Testis (tissue), 3 donors: Measurements from ENCODE around the gene LARP1. TPM values are rescaled to one million over a fixed set of nuclear protein-coding genes. Genes with fewer than 3 reads are reported as not detected.
"Not testable (repeated sequence)": the region's sequence is repeated elsewhere in the genome, so short reads cannot be mapped to it uniquely, and the experiment has no call there.

Source experiments
- DNase-seq: peaks from one replicate; pipeline ENCODE4 v3.0.0-alpha.2; 2019
- H3K27ac ChIP-seq, 2 donors: fragments of 200-600 bp; sonication (generic); one replicate each; pipeline ENCODE4 v1.5.1; 2019
- H3K27me3 ChIP-seq: fragments of 200-600 bp; sonication (generic); one replicate; pipeline ENCODE4 v1.5.1; 2019
- H3K36me3 ChIP-seq: fragments of 200-600 bp; sonication (generic); one replicate; pipeline ENCODE4 v1.5.1; 2017; ENCODE audit warnings: low read depth; ENCODE audit errors: missing control alignments
- H3K4me1 ChIP-seq: fragments of 200-600 bp; sonication (generic); one replicate; pipeline ENCODE4 v1.5.1; 2019
- H3K4me3 ChIP-seq, 2 donors: fragments of 200-600 bp; sonication (generic); one replicate each; pipeline ENCODE4 v1.5.1; 2017 to 2019
- H3K9me3 ChIP-seq: fragments of 200-600 bp; sonication (generic); one replicate; pipeline ENCODE4 v1.5.1; 2017
- CTCF ChIP-seq, 3 experiments: fragments of 450-650 bp in 2 of 3; fragments of 200-600 bp in 1 of 3; sonication (generic) in 1 of 3; IDR thresholded peaks; one replicate each; pipeline ENCODE4 v1.5.1; 2016 to 2019; ENCODE audit warnings: antibody characterized with exemption in 3 of 3, mild to moderate bottlenecking in 2 of 3, moderate library complexity in 1 of 3
- POLR2A ChIP-seq: fragments of 450-650 bp; IDR thresholded peaks from one replicate; pipeline ENCODE4 v1.6.1; 2017; ENCODE audit warnings: antibody characterized with exemption, mild to moderate bottlenecking, moderate library complexity
- WGBS, 2 donors: methylation state at CpG; one replicate each; pipeline ENCODE4 v1.1.5; 2018; 5-methylcytosine and 5-hydroxymethylcytosine counted together
- intact Hi-C: fragments of 100-400 bp; cut with DNase I; formaldehyde crosslinking; loops from one replicate; pipeline ENCODE4 v1.15.1; 2023; ENCODE audit warnings: low total_unique reads
- polyA plus RNA-seq: library from polyadenylated mRNA; stranded (reverse); fragments of 350-450 nt; fragmentation: Illumina TruSeq; extraction: RNeasy Lipid Tissue Mini Kit (QIAGEN cat#74804); gene quantifications from one replicate; pipeline ENCODE4 v1.2.3, GENCODE V29; 2014; ENCODE audit warnings: low read depth, low replicate concordance; ENCODE audit not compliant: insufficient read depth
- total RNA-seq, 2 donors: library from RNA; depleted of rRNA; stranded (reverse); fragments of >200 nt; gene quantifications; one replicate each; pipeline ENCODE4 v1.2.3, GENCODE V29; 2016

LARP1 gene
- total and polyA plus RNA-seq, 3 donors from 2014 or later = 118 to 174 (median 169) TPM

- Histone ChIP-seq H3K27me3 (no peaks in the 10 kb centered on the region), H3K9me3 (no peaks in the 10 kb centered on the region), H3K36me3 (no peaks in the 10 kb centered on the region), H3K4me1 (peaks cover 38% of the 10 kb centered on the region), H3K4me3 (no peak overlapping the region), H3K27ac (no peak overlapping the region)
- DNase-seq = no peak
- WGBS, 2 donors = 48 to 53% methylated on average over 3 of the region's 3 CpGs
- no peak for TF ChIP-seq POLR2A
- no peak for TF ChIP-seq CTCF (IDR thresholded peaks at IDR 0.05)
- intact Hi-C loops = loop anchor here (5.0 to 10.0 kb wide), 2 partner anchors 74 to 98 kb away; partner anchors contain the start of gene CNOT8
Observed at GRCh38 chr5:154758977-154759376, 3.8 kb downstream of the LARP1 start.

- not testable (repeated sequence) for H3K27ac ChIP-seq, H3K9me3 ChIP-seq, H3K36me3 ChIP-seq, H3K4me3 ChIP-seq, DNase-seq, H3K27me3 ChIP-seq
- H3K4me1 ChIP-seq = peaks cover 34% of the 10 kb centered on the region
- intact Hi-C loops = loop anchor here (5.0 to 10.0 kb wide), 3 partner anchors 55 to 97 kb away; partner anchors contain the start of gene CNOT8
- 90 to 93% methylated on average over 10 to 12 of the region's 12 CpGs for WGBS, 2 donors
Observed at GRCh38 chr5:154759868-154760267, 4.7 kb downstream of the LARP1 start.

- DNase-seq = no peak
- WGBS, 2 donors = 58 to 75% methylated on average over 4 to 5 of the region's 5 CpGs
- Histone ChIP-seq H3K4me1 (peaks cover 40% of the 10 kb centered on the region), H3K4me3 (no peak overlapping the region), H3K27ac (no peak overlapping the region), H3K36me3 (no peaks in the 10 kb centered on the region), H3K27me3 (no peaks in the 10 kb centered on the region), H3K9me3 (no peaks in the 10 kb centered on the region)
- intact Hi-C loops = loop anchor here (10.0 kb wide), 1 partner anchor 54 kb away; no protein-coding TSS in a partner anchor
- TF ChIP-seq POLR2A (no peak), CTCF (IDR thresholded peaks at IDR 0.05) (no peak)
Observed at GRCh38 chr5:154761046-154761736, 6.0 kb downstream of the LARP1 start.

- Histone ChIP-seq H3K27me3 (no peaks in the 10 kb centered on the region), H3K9me3 (no peaks in the 10 kb centered on the region), H3K4me1 (peaks cover 51% of the 10 kb centered on the region), H3K27ac (no peak overlapping the region), H3K4me3 (no peak overlapping the region), H3K36me3 (no peaks in the 10 kb centered on the region)
- intact Hi-C loops = loop anchor here (10.0 kb wide), 1 partner anchor 53 kb away; no protein-coding TSS in a partner anchor
- TF ChIP-seq POLR2A (no peak), CTCF (IDR thresholded peaks at IDR 0.05) (no peak)
- 47 to 70% methylated on average over 1 of the region's 1 CpG for WGBS, 2 donors
- no peak for DNase-seq
Observed at GRCh38 chr5:154762261-154762660, 7.1 kb downstream of the LARP1 start.

GRCh38 chr5:154762700-154763099 is 7.5 kb downstream of the LARP1 start:
- Histone ChIP-seq H3K9me3 (no peaks in the 10 kb centered on the region), H3K27ac (no peak overlapping the region), H3K36me3 (no peaks in the 10 kb centered on the region), H3K27me3 (no peaks in the 10 kb centered on the region), H3K4me1 (peaks cover 55% of the 10 kb centered on the region), H3K4me3 (no peak overlapping the region)
- no peak for DNase-seq
- TF ChIP-seq CTCF (IDR thresholded peaks at IDR 0.05) = no peak
- no peak for TF ChIP-seq POLR2A
- WGBS, 2 donors = 64 to 79% methylated on average over 1 of the region's 1 CpG
- intact Hi-C loops = loop anchor here (10.0 kb wide), 1 partner anchor 52 kb away; no protein-coding TSS in a partner anchor
